ENCODE measurements around the gene OSM.

OSM gene

DNA sequence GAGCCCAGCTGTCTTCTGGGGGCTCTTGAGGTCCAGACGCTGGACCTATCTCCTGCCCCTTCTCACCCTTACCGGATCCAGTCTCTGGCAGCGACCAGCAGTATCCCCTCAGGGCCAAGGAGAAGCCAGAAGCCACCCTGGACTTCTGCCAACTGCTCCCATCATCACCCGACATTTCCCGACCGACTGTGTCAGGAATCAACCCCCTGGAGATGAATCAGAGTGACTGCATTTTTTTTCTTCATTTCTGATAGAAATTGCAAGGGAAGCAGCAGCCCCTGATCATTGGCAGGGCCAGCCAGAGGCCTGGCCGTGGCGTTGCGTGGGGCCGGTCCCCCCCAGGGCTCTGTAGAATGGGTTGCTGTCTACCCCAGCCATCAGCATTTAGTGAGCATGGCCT lies 14.9 kb downstream of the OSM start:
- H3K9me3 ChIP-seq (ENCODE audit: control insufficient read depth, insufficient read depth, low read length), result no peaks in the 10 kb centered on the region
- peaks cover 8% of the 10 kb centered on the region for H3K4me1 ChIP-seq (ENCODE audit: control insufficient read depth, insufficient read depth, low read length)
- no peak overlapping the region for H3K9ac ChIP-seq (ENCODE audit: low read depth, low read length)
- H3K27me3 ChIP-seq (ENCODE audit: control insufficient read depth, insufficient read depth, low read length), result no peaks in the 10 kb centered on the region
- H3K36me3 ChIP-seq (ENCODE audit: control insufficient read depth, insufficient read depth, low read length), result no peaks in the 10 kb centered on the region
- H3K4me3 ChIP-seq (ENCODE audit: low read depth, low read length), result no peak overlapping the region

- H3K4me1 ChIP-seq (ENCODE audit: control insufficient read depth, insufficient read depth, low read length), result peaks cover 8% of the 10 kb centered on the region
- H3K36me3 ChIP-seq (ENCODE audit: control insufficient read depth, insufficient read depth, low read length), result no peaks in the 10 kb centered on the region
- H3K27me3 ChIP-seq (ENCODE audit: control insufficient read depth, insufficient read depth, low read length), result no peaks in the 10 kb centered on the region
- H3K9ac ChIP-seq (ENCODE audit: low read depth, low read length), result no peak overlapping the region
- H3K9me3 ChIP-seq (ENCODE audit: control insufficient read depth, insufficient read depth, low read length), result no peaks in the 10 kb centered on the region
- no peak overlapping the region for H3K4me3 ChIP-seq (ENCODE audit: low read depth, low read length)
Observed at GRCh38 chr22:30250661-30251267, 15.9 kb downstream of the OSM start.

DNA sequence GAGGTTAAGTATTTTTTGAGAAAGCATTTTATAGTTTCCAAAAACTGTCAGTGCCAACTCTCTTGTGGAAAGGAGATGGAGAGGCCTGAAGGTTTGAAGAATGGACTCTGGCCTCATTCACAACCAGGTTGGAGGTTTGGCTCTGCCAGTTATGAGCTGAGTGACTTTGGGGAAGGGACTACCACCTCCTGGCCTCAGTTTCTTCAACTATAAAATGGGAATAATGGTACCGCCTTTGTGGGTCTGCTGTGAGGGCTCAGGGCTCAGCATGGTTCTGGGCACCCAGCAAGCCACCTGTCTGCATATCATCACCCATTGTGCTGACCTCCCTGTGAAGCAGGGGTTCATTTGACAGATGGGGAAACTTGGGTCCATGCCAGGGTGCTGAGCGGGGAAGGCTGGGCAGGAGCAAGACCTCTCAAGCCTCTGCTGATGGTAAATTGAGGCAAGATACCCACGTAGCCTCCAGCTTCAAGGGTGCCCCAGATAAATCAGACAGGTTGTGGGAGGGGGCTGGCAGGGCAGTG lies 16.5 kb downstream of the OSM start:
- Histone ChIP-seq H3K27me3 (ENCODE audit: control insufficient read depth, insufficient read depth, low read length) (no peaks in the 10 kb centered on the region), H3K9me3 (ENCODE audit: control insufficient read depth, insufficient read depth, low read length) (no peaks in the 10 kb centered on the region), H3K4me1 (ENCODE audit: control insufficient read depth, insufficient read depth, low read length) (peaks cover 8% of the 10 kb centered on the region), H3K4me3 (ENCODE audit: low read depth, low read length) (no peak overlapping the region), H3K9ac (ENCODE audit: low read depth, low read length) (no peak overlapping the region), H3K36me3 (ENCODE audit: control insufficient read depth, insufficient read depth, low read length) (no peaks in the 10 kb centered on the region)

DNA sequence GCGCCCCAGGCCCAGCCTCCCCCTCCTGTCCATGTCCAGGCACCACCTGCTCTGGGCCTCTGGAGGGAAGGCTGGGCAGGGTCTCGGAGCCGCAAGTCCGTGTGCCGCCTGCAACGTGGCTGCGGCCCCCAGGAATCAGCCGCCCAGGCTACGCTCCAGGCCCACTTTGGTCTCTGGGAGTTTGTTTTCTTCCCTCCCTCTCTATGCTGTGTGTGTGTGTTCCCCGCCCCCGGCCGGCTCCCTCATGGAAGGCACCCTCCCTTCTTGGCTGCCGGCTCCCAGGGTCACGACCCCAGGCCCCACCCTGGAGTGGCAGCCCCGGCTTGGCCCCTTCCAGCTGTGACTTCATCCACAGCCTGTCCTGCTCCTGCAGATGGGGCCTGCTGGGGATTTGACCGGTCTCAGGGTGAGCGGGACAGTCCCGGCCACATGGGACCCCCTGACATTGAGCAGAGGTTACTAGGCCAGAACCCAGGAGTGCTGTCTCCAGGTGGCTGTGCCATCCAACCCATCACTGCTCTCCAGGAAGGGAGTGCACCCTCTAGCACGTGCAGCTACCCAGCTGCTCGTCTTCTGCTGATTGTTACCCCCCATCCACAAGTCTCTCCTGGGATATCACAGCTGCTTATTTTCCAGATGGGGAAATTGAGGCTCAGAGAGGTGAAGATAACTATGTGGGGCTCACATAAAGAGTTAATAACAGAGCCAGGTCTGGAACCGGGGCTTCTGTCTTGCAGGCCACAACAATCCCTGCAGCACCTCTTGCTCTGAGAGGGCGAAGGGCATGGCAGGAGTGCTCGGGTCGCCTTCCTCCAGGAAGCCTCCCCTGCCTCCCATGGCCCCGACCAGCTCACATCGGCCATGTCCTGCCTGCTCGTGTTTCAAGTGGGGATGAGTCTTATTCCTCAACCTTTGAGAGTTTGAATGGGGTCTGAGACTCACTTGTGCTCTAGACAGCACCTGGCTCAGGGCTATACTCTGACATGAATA lies 17.3 kb downstream of the OSM start:
- H3K4me1 ChIP-seq (ENCODE audit: control insufficient read depth, insufficient read depth, low read length), result peaks cover 8% of the 10 kb centered on the region
- no peaks in the 10 kb centered on the region for H3K36me3 ChIP-seq (ENCODE audit: control insufficient read depth, insufficient read depth, low read length)
- no peak overlapping the region for H3K9ac ChIP-seq (ENCODE audit: low read depth, low read length)

DNA sequence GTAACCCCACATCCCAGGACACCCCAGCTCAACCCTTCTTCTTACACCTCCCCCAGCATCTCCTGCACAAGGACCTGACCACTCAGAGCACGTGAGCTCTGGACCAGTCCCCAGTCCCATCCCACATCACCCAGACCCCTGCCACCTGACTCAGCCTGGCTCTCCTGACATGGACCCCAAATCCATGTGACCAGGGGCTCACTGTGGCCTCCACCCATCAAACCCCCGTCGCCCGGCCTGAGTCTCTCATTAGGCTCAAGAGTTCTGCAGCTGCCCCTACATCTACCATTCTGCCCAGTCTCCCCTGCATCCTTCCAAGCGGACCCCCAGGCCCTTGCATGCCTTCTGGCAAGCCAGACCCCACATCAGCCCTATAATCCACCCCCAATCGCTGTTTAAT lies 18.2 kb downstream of the OSM start:
- H3K36me3 ChIP-seq (ENCODE audit: control insufficient read depth, insufficient read depth, low read length), result peaks cover 5% of the 10 kb centered on the region
- H3K9ac ChIP-seq (ENCODE audit: low read depth, low read length), result no peak overlapping the region
- H3K4me1 ChIP-seq (ENCODE audit: control insufficient read depth, insufficient read depth, low read length), result peaks cover 8% of the 10 kb centered on the region
- no peaks in the 10 kb centered on the region for H3K27me3 ChIP-seq (ENCODE audit: control insufficient read depth, insufficient read depth, low read length)
- H3K9me3 ChIP-seq (ENCODE audit: control insufficient read depth, insufficient read depth, low read length), result no peaks in the 10 kb centered on the region
- H3K4me3 ChIP-seq (ENCODE audit: low read depth, low read length), result no peak overlapping the region

More for the DNA sequence above, 17.3 kb downstream of the OSM start:
- Histone ChIP-seq H3K27me3 (ENCODE audit: control insufficient read depth, insufficient read depth, low read length) (no peaks in the 10 kb centered on the region), H3K9me3 (ENCODE audit: control insufficient read depth, insufficient read depth, low read length) (no peaks in the 10 kb centered on the region), H3K4me3 (ENCODE audit: low read depth, low read length) (no peak overlapping the region)

DNA sequence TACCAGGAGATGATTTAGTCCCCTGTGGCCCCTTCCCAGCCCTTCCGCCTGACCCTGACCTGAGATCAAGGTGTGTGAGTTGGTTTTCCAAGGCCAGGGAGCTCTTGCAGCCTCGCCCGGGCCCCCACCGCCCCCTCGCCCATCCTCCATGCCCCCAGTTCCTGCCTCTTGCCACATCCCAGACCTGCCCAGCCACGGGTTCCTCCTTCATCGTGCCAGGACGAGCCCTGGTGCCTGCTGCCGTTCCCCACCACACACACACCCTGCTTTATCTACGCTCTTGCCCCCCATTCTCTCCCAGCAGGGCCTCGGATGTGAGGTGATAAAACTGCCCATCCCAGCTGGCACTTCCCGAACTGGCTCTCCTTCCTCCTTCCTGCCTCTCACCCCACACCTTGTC lies 18.7 kb downstream of the OSM start:
- no peak overlapping the region for H3K4me3 ChIP-seq (ENCODE audit: low read depth, low read length)
- H3K27me3 ChIP-seq (ENCODE audit: control insufficient read depth, insufficient read depth, low read length), result no peaks in the 10 kb centered on the region
- H3K9me3 ChIP-seq (ENCODE audit: control insufficient read depth, insufficient read depth, low read length), result no peaks in the 10 kb centered on the region
- H3K9ac ChIP-seq (ENCODE audit: low read depth, low read length), result no peak overlapping the region
- H3K36me3 ChIP-seq (ENCODE audit: control insufficient read depth, insufficient read depth, low read length), result peaks cover 7% of the 10 kb centered on the region
- H3K4me1 ChIP-seq (ENCODE audit: control insufficient read depth, insufficient read depth, low read length), result peaks cover 6% of the 10 kb centered on the region

GRCh38 chr22:30247561-30247960 lies 19.1 kb downstream of the OSM start:
- Histone ChIP-seq H3K36me3 (ENCODE audit: control insufficient read depth, insufficient read depth, low read length) (peaks cover 11% of the 10 kb centered on the region), H3K4me3 (ENCODE audit: low read depth, low read length) (no peak overlapping the region), H3K9me3 (ENCODE audit: control insufficient read depth, insufficient read depth, low read length) (no peaks in the 10 kb centered on the region), H3K4me1 (ENCODE audit: control insufficient read depth, insufficient read depth, low read length) (peaks cover 2% of the 10 kb centered on the region), H3K27me3 (ENCODE audit: control insufficient read depth, insufficient read depth, low read length) (no peaks in the 10 kb centered on the region), H3K9ac (ENCODE audit: low read depth, low read length) (no peak overlapping the region)

DNA sequence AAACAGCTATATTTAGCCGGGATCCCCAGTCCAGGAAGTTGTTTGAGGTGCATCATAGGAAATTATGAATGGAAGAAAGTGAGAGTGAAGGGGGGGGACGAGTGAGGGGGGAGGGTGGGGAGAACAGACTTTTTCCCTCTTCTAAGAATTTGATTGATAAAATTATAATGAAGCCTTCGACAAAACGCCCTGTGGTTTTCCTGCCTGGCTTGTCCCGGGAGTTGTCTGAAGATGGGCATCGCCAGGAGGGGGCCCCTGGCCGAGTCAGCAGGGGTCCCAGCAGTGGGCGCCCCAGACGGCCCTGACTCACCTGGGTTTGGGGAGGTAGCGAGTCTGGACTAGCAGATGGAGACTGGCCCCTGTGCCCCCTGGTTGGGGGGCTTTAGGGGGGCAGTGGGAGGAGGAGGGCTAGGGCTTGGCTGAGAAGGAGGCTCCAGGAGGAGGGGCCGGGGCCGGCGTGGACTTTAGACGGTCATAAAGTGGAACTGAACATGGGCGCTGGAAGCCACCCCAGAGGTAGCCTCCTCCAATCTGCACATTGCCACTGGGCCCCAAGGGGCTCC lies 19.8 kb downstream of the OSM start:
- Histone ChIP-seq H3K27me3 (ENCODE audit: control insufficient read depth, insufficient read depth, low read length) (no peaks in the 10 kb centered on the region), H3K9ac (ENCODE audit: low read depth, low read length) (no peak overlapping the region), H3K36me3 (ENCODE audit: control insufficient read depth, insufficient read depth, low read length) (peaks cover 18% of the 10 kb centered on the region), H3K4me3 (ENCODE audit: low read depth, low read length) (peak overlapping the region; percentile 67), H3K9me3 (ENCODE audit: control insufficient read depth, insufficient read depth, low read length) (no peaks in the 10 kb centered on the region), H3K4me1 (ENCODE audit: control insufficient read depth, insufficient read depth, low read length) (no peaks in the 10 kb centered on the region)

DNA sequence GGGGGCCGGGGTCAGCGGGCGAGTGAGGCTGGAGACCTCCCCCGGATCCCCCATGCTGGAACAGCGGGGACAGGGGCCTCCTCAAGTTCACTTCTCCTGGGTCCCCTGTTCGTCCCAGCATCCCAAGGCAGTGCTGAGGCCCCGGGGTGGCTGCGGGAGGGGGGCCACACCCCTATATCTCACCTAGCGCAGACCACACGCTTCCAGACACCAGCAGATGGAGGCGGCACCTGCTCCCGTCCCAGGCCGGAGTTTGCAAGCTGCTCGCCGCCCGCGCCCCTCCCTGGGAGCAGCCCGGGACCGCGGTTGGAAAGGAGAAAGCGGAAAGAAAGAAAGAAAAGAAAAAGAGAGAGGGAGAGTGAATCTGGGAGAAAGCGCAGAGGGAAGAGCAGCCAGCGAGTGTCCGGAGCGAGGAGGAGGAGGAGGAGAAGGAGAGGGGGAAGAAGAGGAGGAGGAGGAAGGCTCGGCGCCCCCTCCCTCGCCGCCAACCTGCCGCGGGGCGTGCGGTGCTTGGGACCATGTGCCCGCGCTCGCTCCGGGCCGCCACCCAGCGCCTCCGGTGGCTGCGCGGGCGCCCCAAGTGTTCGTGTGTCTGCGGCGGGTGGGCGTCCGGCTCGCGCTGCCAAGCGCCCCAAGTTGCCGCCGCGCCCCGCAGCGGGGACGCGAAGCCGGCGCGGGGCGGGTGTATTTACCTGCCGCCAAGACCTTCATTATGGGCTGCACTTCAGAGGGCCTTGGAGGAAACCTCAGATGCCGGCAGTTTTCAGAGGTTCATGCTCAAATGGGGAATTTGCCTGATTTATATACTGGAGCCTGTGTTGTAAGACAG lies 20.5 kb downstream of the OSM start, which contains the start of gene LIF:
Gene LIF, minus strand, starts transcription at position 775 of the 829 bp plus-strand sequence. Its CDS starts 64 bp downstream, at position 711.
- Histone ChIP-seq H3K9me3 (ENCODE audit: control insufficient read depth, insufficient read depth, low read length) (no peaks in the 10 kb centered on the region), H3K4me1 (ENCODE audit: control insufficient read depth, insufficient read depth, low read length) (no peaks in the 10 kb centered on the region), H3K9ac (ENCODE audit: low read depth, low read length) (peak within 1 kb of the TSS; percentile 54), H3K36me3 (ENCODE audit: control insufficient read depth, insufficient read depth, low read length) (peaks cover 21% of the 10 kb centered on the region), H3K27me3 (ENCODE audit: control insufficient read depth, insufficient read depth, low read length) (no peaks in the 10 kb centered on the region), H3K4me3 (ENCODE audit: low read depth, low read length) (peak within 1 kb of the TSS; percentile 67)

DNA sequence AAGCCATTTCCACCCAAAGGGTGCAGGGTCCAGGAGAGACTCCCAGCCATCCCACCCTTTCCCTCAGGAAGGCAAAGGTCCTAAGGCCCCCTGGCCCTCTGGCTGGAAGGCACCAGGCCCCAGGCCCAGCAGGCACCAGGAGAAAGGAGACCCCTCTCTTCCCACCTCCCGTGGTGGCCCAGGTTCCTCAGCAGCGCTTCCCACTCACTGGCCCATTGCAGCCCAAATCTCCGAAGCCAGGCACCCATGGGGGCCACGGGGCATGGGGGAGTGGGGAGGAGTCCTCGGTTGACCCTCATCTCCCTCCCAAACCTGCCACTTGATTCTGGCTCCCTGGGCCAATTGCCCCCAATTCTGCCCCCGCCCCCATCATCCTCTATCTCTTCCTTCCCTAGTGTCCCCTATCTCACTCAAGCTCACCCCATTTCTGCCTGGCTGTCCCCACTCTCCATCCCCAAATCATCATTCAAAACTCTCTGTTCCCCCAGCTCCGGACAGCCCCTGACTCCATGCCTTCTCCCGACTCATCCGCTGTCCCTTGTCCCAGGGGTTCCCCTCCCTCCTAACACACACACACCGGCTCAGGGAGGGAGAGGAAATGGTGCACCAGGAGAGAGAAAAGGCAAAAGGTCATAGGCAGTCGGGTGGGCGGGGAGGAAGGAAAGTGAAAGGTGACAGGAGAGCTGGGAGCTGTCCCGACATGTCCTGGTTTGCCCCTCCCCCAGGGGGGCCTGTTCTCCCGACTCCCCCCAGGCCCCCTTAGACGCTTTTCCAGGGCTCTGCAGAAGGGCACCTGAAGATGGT lies 21.3 kb downstream of the OSM start:
- Histone ChIP-seq H3K36me3 (ENCODE audit: control insufficient read depth, insufficient read depth, low read length) (peaks cover 23% of the 10 kb centered on the region), H3K4me1 (ENCODE audit: control insufficient read depth, insufficient read depth, low read length) (no peaks in the 10 kb centered on the region), H3K4me3 (ENCODE audit: low read depth, low read length) (peak overlapping the region; percentile 67), H3K27me3 (ENCODE audit: control insufficient read depth, insufficient read depth, low read length) (no peaks in the 10 kb centered on the region), H3K9ac (ENCODE audit: low read depth, low read length) (peak overlapping the region; percentile 54), H3K9me3 (ENCODE audit: control insufficient read depth, insufficient read depth, low read length) (no peaks in the 10 kb centered on the region)

Measured in iPS-15b (cell line).